ENCODE measurements around the gene HPSE.
"Not testable (repeated sequence)": the region's sequence is repeated elsewhere in the genome, so short reads cannot be mapped to it uniquely, and the experiment has no call there.

The HPSE gene

GRCh38 chr4:83329521-83330110 is 5.0 kb downstream of the HPSE start:
- no peak for DNase-seq

- DNase-seq = no peak
These were observed 6.0 kb downstream of the HPSE start for GRCh38 chr4:83328521-83329187.

- DNase-seq = no peak
These were observed 8.1 kb downstream of the HPSE start for GRCh38 chr4:83326546-83326945.

GRCh38 chr4:83325306-83325705 is 9.3 kb downstream of the HPSE start:
- DNase-seq = not testable (repeated sequence)

- DNase-seq = no peak
These were observed 11.5 kb downstream of the HPSE start for GRCh38 chr4:83323136-83323535.

GRCh38 chr4:83320548-83320947 is 14.1 kb downstream of the HPSE start:
- no peak for DNase-seq

- no peak for DNase-seq
These were observed 16.0 kb downstream of the HPSE start for GRCh38 chr4:83318666-83319065.

GRCh38 chr4:83317671-83318070 is 17.0 kb downstream of the HPSE start:
- no peak for DNase-seq

- DNase-seq = no peak
These were observed 18.0 kb downstream of the HPSE start for GRCh38 chr4:83316459-83317165.

GRCh38 chr4:83315341-83315870 is 19.2 kb downstream of the HPSE start:
- no peak for DNase-seq

- no peak for DNase-seq
These were observed 26.0 kb downstream of the HPSE start for GRCh38 chr4:83308672-83309071.

GRCh38 chr4:83307920-83308319 is 26.7 kb downstream of the HPSE start:
- no peak for DNase-seq

GRCh38 chr4:83305187-83305586 is 29.5 kb downstream of the HPSE start:
- no peak for DNase-seq

- no peak for DNase-seq
These were observed 36.9 kb downstream of the HPSE start for GRCh38 chr4:83297548-83298260.

GRCh38 chr4:83293305-83294046 is 41.2 kb downstream of the HPSE start:
- DNase-seq = no peak

- not testable (repeated sequence) for DNase-seq
These were observed 44.4 kb downstream of the HPSE start for GRCh38 chr4:83290059-83290774.

- DNase-seq = not testable (repeated sequence)
These were observed 46.3 kb downstream of the HPSE start for GRCh38 chr4:83288381-83288780.

- no peak for DNase-seq
These were observed 49.6 kb downstream of the HPSE start for GRCh38 chr4:83285055-83285407.

- no peak for DNase-seq
These were observed 50.2 kb downstream of the HPSE start, which contains the start of gene COQ2 for GRCh38 chr4:83284193-83285054. Gene COQ2, minus strand, starts transcription at chr4:83284798. Its CDS starts 34 bp downstream, at chr4:83284764.

- DNase-seq = no peak
These were observed 51.5 kb downstream of the HPSE start for GRCh38 chr4:83283181-83283580.

GRCh38 chr4:83282049-83282535 is 52.6 kb downstream of the HPSE start:
- no peak for DNase-seq
